ENCODE results near the gene SLC9C2.
"Not testable (repeated sequence)": the region's sequence is repeated elsewhere in the genome, so short reads cannot be mapped to it uniquely, and the experiment has no call there.

SLC9C2 gene

DNA sequence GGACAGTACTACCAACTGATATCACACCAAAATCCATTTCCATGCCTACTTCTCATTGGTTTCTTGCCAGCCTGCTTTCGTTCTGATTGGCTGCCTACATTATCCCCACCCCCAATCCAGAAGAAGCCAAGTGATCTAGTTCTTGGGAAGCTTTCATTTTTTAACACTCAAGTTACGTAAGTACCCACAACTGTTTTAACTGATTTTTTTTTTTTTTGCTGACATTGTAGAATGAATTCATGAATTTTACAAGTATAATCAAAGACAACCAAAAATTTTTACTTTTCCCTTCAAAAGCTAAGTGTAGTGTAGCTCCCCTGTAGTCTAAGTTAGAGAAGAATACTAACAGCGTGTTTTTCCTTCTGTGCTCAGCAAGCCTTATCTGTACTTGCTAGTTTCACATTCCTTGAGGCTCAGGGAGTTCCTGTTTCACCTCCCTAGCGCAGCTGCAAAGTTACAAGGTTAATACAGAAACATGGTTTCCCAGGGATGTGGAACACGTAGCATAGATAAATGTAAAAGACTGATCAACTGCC lies at the start of gene SLC9C2:
Gene SLC9C2, minus strand, starts transcription at position 17 of the 536 bp plus-strand sequence. CDS start 1,296 bp downstream, outside the sequence.
- no peak for DNase-seq

DNA sequence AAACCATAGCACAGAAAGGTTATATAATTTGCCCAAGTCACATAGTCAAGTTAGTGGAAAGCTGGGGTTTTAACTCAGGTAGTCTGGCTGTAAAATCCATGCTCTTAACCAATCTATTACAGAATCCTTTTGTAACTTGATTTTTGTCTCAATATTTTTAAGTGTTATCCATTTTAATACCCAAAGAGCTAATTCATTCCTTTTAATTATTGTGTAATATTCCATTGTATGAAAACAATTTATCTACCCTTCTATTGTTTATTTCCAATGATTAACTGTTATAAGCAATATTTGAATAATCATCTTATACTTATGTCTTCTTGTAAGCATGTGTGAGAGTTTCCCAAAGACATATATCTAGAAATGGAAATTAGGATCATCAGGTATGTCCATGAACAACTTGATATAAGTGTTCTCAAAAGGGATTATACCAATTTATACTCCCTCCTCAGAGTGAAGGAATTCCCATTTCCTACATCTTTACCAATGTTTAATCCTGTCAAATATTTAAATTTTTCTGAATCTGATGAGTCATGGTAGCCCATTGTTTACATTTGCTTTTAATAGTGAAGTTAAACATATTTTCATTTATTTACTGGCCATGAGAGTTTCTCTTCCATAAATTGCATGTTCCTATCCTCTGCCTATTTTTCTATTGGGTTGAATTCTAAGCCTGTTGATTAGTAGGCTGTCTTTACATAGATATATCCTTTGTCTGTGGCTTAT lies 46.2 kb upstream of the SLC9C2 start:
- DNase-seq, result no peak

DNA sequence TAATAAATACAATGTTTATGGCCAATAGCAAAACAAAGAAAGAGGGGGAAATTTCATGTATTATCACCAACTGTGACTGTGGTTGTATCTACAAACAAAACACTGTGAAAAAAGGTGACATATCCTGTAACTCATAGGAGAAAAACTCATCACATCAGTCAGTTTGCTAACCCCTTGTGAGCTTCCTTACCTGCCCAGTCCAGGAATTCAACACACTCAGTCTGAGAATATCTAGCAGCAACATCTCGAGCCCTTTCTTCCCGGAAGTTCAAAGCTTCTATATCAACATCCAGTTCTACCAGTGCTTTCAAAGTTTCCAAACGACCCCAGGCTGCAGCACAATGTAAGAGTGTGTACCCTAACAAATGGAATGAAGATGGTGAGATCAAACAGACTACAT lies 43.8 kb upstream of the SLC9C2 start:
- no peak for DNase-seq

GRCh38 chr1:173642450-173643139 lies 39.7 kb upstream of the SLC9C2 start:
- DNase-seq, result not testable (repeated sequence)

DNA sequence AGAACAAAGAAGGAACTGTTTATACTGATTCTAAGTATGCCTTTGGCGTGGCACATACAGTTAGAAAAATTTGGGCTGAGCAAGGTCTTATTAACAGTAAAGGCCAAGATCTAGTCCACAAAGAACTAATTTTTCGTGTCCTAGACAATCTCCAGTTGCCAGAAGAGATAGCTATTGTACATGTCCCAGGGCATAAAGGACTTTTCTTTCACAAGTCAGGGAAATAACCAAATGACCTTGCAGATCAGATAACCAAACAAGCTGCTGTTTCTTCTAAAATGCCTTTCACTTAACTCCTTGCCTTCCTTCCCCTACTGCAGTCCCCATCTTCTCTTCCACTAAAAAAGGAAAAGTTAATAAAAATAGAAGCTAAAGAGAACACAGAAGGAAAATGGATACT lies 36.2 kb upstream of the SLC9C2 start:
- no peak for DNase-seq

DNA sequence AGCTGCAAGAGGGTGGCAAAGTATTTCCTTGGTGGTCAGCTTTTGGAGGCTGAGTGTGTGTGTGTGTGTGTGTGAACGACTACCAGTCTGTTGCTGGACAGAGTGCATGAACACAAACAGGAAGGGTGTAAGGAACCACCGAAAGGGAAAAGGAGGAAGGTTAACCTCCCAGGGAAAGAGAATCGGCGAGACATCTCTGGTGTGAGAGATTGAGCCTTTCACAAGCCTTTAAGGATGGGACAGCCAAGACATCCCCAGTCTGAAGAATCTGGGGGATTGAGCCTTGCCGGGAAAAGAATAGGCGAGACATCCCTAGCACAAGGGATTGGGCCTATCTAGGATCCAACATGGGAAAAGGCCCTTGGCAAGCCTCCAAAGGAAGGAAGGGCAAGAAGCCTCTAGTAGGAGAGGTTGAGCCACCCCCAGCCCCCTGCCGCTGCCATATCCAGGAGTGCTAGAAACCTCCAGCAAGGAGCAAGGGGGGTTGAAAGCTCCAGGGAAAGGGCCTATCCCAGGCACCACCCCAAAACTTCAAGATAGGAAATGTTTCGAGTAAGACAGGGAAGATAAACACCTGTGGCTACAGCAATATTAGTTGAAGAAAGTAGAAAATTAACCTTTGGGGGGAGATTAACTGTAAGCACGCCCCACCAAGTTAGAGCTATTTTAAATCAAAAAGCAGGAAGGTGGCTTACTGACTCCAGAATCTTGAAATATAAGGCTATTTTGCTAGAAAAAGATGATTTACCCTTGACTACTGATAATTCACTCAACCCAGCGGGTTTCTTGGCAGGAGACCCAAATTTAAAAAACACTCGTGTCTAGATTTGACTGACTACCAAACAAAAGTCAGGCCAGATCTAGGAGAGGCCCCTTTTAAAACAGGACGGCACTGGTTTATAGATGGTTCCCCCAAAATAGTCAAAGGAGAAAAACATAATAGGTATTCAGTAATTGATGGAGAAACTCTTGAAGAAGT lies 35.5 kb upstream of the SLC9C2 start:
- no peak for DNase-seq

GRCh38 chr1:173637236-173638042 lies 34.6 kb upstream of the SLC9C2 start:
- not testable (repeated sequence) for DNase-seq

GRCh38 chr1:173635116-173635515 lies 32.2 kb upstream of the SLC9C2 start, which contains the start of gene TEX50:
TEX50 (plus strand) TSS chr1:173635338; CDS start chr1:173635522, 184 bp downstream.
- DNase-seq, result no peak

- DNase-seq, result no peak
Measured at GRCh38 chr1:173628888-173629287, 26.0 kb upstream of the SLC9C2 start.

DNA sequence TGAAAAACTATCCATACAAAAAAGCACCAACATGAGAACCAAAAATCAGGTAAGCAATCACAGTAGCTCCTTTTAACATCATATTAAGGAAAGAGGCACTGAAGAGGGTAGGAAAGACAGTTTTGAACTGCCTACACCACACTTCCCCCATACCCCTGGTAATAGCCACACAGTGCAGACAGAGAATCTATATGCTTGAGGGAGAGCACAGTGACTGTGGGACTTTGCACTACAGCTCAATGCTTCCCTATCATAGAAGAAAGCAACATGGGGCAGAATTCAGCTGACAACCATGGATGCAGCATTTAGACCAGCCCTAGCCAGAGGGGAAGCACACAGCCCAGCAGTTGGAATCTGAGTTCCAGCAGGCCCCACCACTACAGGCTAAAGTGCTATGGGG lies 24.4 kb upstream of the SLC9C2 start:
- no peak for DNase-seq

DNA sequence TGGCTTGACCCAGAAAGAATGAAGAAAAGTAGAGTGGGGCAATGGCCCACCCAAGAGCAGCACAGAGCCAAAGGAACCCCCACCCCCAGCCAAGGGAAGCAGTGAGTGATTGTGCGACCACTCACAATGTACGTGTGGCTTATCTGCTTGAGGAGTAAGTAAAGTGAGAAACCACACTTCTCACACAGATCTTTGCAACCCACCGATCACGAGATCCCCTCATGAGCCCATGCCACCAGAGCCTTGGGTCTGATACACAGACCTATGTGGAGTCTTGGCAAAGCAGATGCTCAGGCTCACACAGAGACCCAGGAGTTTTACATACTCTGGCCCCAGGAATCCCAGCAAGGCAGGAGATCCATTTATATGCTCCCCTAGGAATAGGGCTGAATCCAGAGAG lies 14.0 kb upstream of the SLC9C2 start:
- DNase-seq, result no peak

- not testable (repeated sequence) for DNase-seq
Measured at GRCh38 chr1:173613086-173613485, 10.2 kb upstream of the SLC9C2 start.

DNA sequence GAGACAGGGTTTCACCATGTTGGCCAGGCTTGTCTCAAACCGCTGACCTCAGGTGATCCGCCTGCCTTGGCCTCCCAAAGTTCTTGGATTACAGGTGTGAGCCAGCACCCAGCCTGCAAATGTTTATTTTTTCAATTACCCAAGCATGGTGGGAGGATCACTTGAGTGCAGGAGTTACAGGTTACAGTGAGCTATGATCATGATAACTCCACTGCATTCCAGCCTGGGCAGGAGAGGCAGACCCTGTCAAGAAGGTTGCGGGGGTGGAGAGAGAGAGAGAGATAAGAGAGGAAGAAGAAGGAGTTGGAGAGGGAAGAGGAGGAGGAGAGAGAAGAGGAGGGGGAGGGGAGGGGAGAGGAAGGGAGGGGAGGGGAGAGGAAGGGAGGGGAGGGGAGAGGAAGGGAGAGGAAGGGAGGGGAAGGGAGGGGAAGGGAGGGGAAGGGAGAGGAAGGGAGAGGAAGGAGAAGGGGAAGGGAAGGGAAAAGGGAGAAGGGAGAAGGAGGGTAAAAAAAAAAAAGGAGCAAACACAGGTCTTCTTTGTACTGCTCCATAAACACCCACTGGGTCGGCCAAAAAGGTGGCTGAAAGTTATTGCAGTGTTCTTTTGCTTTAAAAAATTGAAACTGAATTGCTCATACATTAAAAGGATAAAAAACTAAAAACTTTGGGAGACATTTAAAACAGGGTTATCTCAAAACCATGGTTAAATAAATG lies 5.8 kb upstream of the SLC9C2 start:
- no peak for DNase-seq

DNA sequence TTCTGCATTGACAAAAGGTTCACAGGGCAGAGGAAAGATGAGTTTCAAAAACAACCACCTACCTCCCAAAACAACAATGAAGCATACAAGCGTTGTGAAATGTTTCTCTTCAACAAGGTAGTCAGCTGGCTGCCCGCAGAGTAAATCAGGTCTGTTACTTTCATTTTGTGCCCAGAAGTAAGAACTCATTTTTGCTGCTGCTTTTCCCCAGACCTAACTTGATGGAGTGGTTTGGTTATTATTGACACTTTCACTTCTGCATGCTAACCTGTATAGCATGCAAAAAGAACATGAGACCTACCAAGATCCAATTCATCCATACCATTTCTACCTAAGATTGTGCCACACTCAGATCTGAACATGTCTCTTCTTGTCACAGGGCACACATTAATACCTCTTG lies 1.3 kb downstream of the SLC9C2 start:
- no peak for DNase-seq

DNA sequence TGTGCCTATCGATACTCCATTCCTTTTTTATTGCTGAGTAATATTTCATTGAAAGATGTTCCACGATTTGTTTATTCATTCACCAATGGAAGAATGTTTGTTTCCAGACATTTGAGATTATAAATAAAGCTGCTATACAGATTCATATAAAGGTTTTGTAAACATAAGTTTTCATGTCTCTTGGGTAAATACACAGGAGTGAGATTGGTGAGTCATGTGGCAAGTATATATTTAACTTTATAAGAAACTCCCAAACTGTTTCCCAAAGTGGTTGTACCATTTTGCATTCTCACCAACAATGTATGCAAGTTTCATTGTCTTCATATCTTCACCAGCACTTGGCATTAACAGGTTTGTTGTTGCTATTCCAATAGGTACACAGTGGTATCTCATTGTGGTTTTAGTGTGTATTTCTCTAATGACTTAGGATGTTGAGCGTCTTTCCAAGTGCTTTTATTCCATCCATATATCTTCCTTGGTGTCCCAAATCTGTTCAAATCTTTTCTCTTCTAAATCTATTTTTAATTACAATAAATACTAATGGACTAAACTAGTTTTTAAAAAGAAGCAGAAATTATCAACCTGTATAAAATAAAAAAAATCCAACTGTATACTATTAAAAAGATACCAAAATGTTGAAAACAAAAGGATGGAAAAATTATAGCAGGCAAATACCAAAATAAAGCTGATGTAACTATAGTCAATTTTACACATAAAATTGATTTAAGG lies 6.6 kb downstream of the SLC9C2 start:
- DNase-seq, result no peak

DNA sequence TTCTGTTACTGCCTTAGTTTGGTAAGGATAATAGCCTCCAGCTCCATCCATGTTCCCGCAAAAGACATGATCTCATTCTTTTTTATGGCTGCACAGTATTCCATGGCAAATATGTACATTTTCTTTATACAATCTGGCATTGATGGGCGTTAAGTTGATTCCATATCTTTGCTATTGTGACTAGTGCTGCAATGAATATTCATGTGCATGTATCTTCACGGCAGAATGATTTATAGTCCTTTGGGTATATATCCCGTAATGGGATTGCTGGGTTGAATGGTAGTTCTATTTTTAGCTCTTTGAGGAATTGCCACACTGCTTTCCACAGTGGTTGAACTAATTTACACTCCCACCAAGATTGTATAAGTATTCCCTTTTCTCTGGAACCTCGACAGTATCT lies 11.7 kb downstream of the SLC9C2 start:
- not testable (repeated sequence) for DNase-seq

- DNase-seq, result no peak
Measured at GRCh38 chr1:173590557-173590956, 12.3 kb downstream of the SLC9C2 start.

GRCh38 chr1:173581383-173582079 lies 21.3 kb downstream of the SLC9C2 start:
- no peak for DNase-seq

GRCh38 chr1:173580658-173581057 lies 22.2 kb downstream of the SLC9C2 start:
- DNase-seq, result no peak

GRCh38 chr1:173580071-173580470 lies 22.8 kb downstream of the SLC9C2 start:
- DNase-seq, result no peak
